HepG2 (cell line): ENCODE data around the gene BICRAL. TPM values are rescaled to one million over a fixed set of nuclear protein-coding genes. Genes with fewer than 3 reads are reported as not detected.
A peak's percentile ranks its signal among the peaks of the same experiment; 100 is the strongest.

Source experiments
- AKAP8 ChIP-seq: sonication (generic); formaldehyde crosslinking; IDR thresholded peaks from 2 replicates; pipeline ENCODE4 v1.5.1; 2020; ENCODE audit warnings: mild to moderate bottlenecking, missing genetic modification reagents
- CAMTA2 ChIP-seq: sonication (generic); formaldehyde crosslinking; IDR thresholded peaks from 2 replicates; pipeline ENCODE4 v1.4.0; 2020; ENCODE audit warnings: mild to moderate bottlenecking, missing genetic modification reagents, borderline replicate concordance
- DNMT3B ChIP-seq: conservative IDR thresholded peaks from 2 replicates; pipeline ENCODE4 v1.6.1; 2016; ENCODE audit warnings: missing biosample characterization, control low read depth
- DPF2 ChIP-seq: sonication (generic); formaldehyde crosslinking; IDR thresholded peaks from 2 replicates; pipeline ENCODE4 v1.4.0; 2020; ENCODE audit warnings: mild to moderate bottlenecking, low read depth, missing genetic modification reagents, borderline replicate concordance
- HNRNPH1 ChIP-seq: fragments of 200-400 bp; formaldehyde crosslinking; optimal IDR thresholded peaks from 2 replicates; pipeline ENCODE3; 2017; ENCODE audit warnings: mild to moderate bottlenecking, low read depth, low read length
- PAF1 ChIP-seq: IDR thresholded peaks from 2 replicates; pipeline ENCODE4 v1.6.1; 2016; ENCODE audit warnings: missing genetic modification reagents, missing compliant biosample characterization
- PAWR ChIP-seq: sonication (generic); formaldehyde crosslinking; IDR thresholded peaks from 2 replicates; pipeline ENCODE4 v1.4.0; 2020; ENCODE audit warnings: missing genetic modification reagents, mild to moderate bottlenecking, borderline replicate concordance
- PHB2 ChIP-seq: fragments of 450-650 bp; IDR thresholded peaks from 2 replicates; pipeline ENCODE4 v1.6.1; 2018; ENCODE audit not compliant: partially characterized antibody
- POGZ ChIP-seq: sonication (generic); formaldehyde crosslinking; IDR thresholded peaks from 2 replicates; pipeline ENCODE4 v1.4.0; 2020; ENCODE audit warnings: mild to moderate bottlenecking, missing genetic modification reagents
- RNF219 ChIP-seq: sonication (generic); formaldehyde crosslinking; IDR thresholded peaks from 2 replicates; pipeline ENCODE4 v1.5.0; 2020; ENCODE audit warnings: mild to moderate bottlenecking, missing genetic modification reagents
- SIX1 ChIP-seq: sonication (generic); formaldehyde crosslinking; IDR thresholded peaks from 2 replicates; pipeline ENCODE4 v1.4.0; 2020; ENCODE audit warnings: missing genetic modification reagents, borderline replicate concordance
- SNAPC2 ChIP-seq: sonication (generic); formaldehyde crosslinking; IDR thresholded peaks from 2 replicates; pipeline ENCODE4 v1.8.1; 2022; ENCODE audit warnings: mild to moderate bottlenecking, missing genetic modification reagents
- SUZ12 ChIP-seq: fragments of 150-350 bp; IDR thresholded peaks from 2 replicates; pipeline ENCODE4 v1.6.1; 2014; ENCODE audit warnings: low read depth, low read length
- YY1 ChIP-seq: IDR thresholded peaks from 2 replicates; pipeline ENCODE4 v1.6.1; 2011; ENCODE audit warnings: low read length, low read depth, moderate library complexity, mild to moderate bottlenecking; ENCODE audit not compliant: insufficient read depth, insufficient replicate concordance
- ZFP41 ChIP-seq: sonication (generic); formaldehyde crosslinking; IDR thresholded peaks from 2 replicates; pipeline ENCODE4 v1.4.0; 2020; ENCODE audit warnings: mild to moderate bottlenecking, missing genetic modification reagents, borderline replicate concordance
- ZFP62 ChIP-seq: sonication (generic); formaldehyde crosslinking; IDR thresholded peaks from 2 replicates; pipeline ENCODE4 v1.4.0; 2020; ENCODE audit warnings: missing genetic modification reagents
- ZFX ChIP-seq: sonication (generic); formaldehyde crosslinking; IDR thresholded peaks from 2 replicates; pipeline ENCODE4 v1.4.0; 2020; ENCODE audit warnings: mild to moderate bottlenecking, low read depth, missing genetic modification reagents, moderate library complexity
- ZMAT5 ChIP-seq: sonication (generic); formaldehyde crosslinking; IDR thresholded peaks from 2 replicates; pipeline ENCODE4 v1.5.0; 2020; ENCODE audit warnings: mild to moderate bottlenecking, low read depth, missing genetic modification reagents, borderline replicate concordance
- ZNF329 ChIP-seq: sonication (generic); formaldehyde crosslinking; IDR thresholded peaks from 2 replicates; pipeline ENCODE4 v1.9.0; 2021; ENCODE audit warnings: low read depth, mild to moderate bottlenecking, missing genetic modification reagents
- ZNF547 ChIP-seq: sonication (generic); formaldehyde crosslinking; IDR thresholded peaks from 2 replicates; pipeline ENCODE4 v1.5.1; 2020; ENCODE audit warnings: mild to moderate bottlenecking, missing genetic modification reagents
- ZNF567 ChIP-seq: sonication (generic); formaldehyde crosslinking; IDR thresholded peaks from 2 replicates; pipeline ENCODE4 v1.8.1; 2023; ENCODE audit warnings: mild to moderate bottlenecking, missing genetic modification reagents, borderline replicate concordance
- ZNF598 ChIP-seq: sonication (generic); formaldehyde crosslinking; IDR thresholded peaks from 2 replicates; pipeline ENCODE4 v1.5.1; 2020; ENCODE audit warnings: mild to moderate bottlenecking, missing genetic modification reagents, borderline replicate concordance
- ZNF710 ChIP-seq: sonication (generic); formaldehyde crosslinking; IDR thresholded peaks from 2 replicates; pipeline ENCODE4 v1.5.0; 2020; ENCODE audit warnings: mild to moderate bottlenecking, missing genetic modification reagents, borderline replicate concordance
- ZNF713 ChIP-seq: sonication (generic); formaldehyde crosslinking; IDR thresholded peaks from 2 replicates; pipeline ENCODE4 v1.4.0; 2020; ENCODE audit warnings: mild to moderate bottlenecking, missing genetic modification reagents
- ZNF761 ChIP-seq: sonication (generic); formaldehyde crosslinking; conservative IDR thresholded peaks from 2 replicates; pipeline ENCODE4 v1.4.0; 2020; ENCODE audit warnings: mild to moderate bottlenecking, missing genetic modification reagents
- ZNF776 ChIP-seq: sonication (generic); formaldehyde crosslinking; IDR thresholded peaks from 2 replicates; pipeline ENCODE4 v1.4.0; 2020; ENCODE audit warnings: mild to moderate bottlenecking, missing genetic modification reagents
- polyA plus RNA-seq, 8 experiments: library from polyadenylated mRNA; depleted of rRNA in 3 of 8; stranded (reverse) in 7 of 8; unstranded in 1 of 8; fragments of >200 nt; fragmentation: Illumina TruSeq in 4 of 8; extraction: Trizol in 4 of 8; gene quantifications; 2 replicates each; pipeline versions ENCODE4 v1.2.1 to v1.2.3, GENCODE V29; 2011 to 2016; ENCODE audit warnings: low read depth in 4 of 8, missing spikeins in 1 of 8, mixed read lengths in 1 of 8; ENCODE audit not compliant: insufficient read depth in 1 of 8
- total RNA-seq, 5 experiments: library from RNA; depleted of rRNA; stranded (reverse); fragments of >200 nt; fragmentation: Illumina TruSeq; extraction: Trizol; gene quantifications; 2 replicates each; pipeline ENCODE4 v1.2.3, GENCODE V29; 2016; ENCODE audit warnings: low read depth in 1 of 5

The BICRAL gene
- total and polyA plus RNA-seq, 2 of the 13 experiments (the other 11 are each of a cell fraction or from before 2014, with no cell fraction given) = 5.0 to 13.5 TPM

GRCh38 chr6:42879372-42880239 lies 97.8 kb downstream of the BICRAL start, which contains the start of gene RPL7L1 (continued):
- TF ChIP-seq ZFP41 (CRISPR knock-in tag) = no peak; the same call in 1 of the 2 replicates
- TF ChIP-seq SNAPC2 (CRISPR knock-in tag) = peak; percentile 67
- no peak for TF ChIP-seq ZMAT5 (CRISPR knock-in tag)
- no peak; the same call in 1 of the 2 replicates for TF ChIP-seq PAWR (CRISPR knock-in tag)
- no peak for TF ChIP-seq PHB2
- no peak; the same call in 1 of the 2 replicates for TF ChIP-seq DPF2 (CRISPR knock-in tag)
- TF ChIP-seq RNF219 (CRISPR knock-in tag) = no peak
- TF ChIP-seq SIX1 (CRISPR knock-in tag) = peak; percentile 11; the same call in 1 of the 2 replicates
- peak; percentile 47; the same call in 1 of the 2 replicates for TF ChIP-seq ZNF761 (CRISPR knock-in tag)
- no peak for TF ChIP-seq HNRNPH1
- TF ChIP-seq ZNF710 = peak; percentile 19; the same call in 1 of the 2 replicates
- TF ChIP-seq ZNF329 (CRISPR knock-in tag) = no peak; the same call in 1 of the 2 replicates
- TF ChIP-seq ZNF567 (CRISPR knock-in tag) = peak; percentile 86
- peak; percentile 96 for TF ChIP-seq ZFX
- TF ChIP-seq PAF1 (CRISPR knock-in tag) = no peak
- peak; percentile 94; the same call in 1 of the 2 replicates for TF ChIP-seq ZNF713 (CRISPR knock-in tag)
- no peak; the same call in 1 of the 2 replicates for TF ChIP-seq SUZ12
- TF ChIP-seq AKAP8 (CRISPR knock-in tag) = no peak
- peak; percentile 57; the same call in 1 of the 2 replicates for TF ChIP-seq ZNF598 (CRISPR knock-in tag)
- peak; percentile 94 for TF ChIP-seq YY1
- TF ChIP-seq ZNF776 (CRISPR knock-in tag) = 0 out of 2 replicates have a peak, but pooled peaks have one; percentile 55
- no peak; the same call in 1 of the 2 replicates for TF ChIP-seq DNMT3B (CRISPR knock-in tag)
- TF ChIP-seq ZFP62 (CRISPR knock-in tag) = no peak
- TF ChIP-seq CAMTA2 = peak; percentile 56; the same call in 1 of the 2 replicates
- peak; percentile 91 for TF ChIP-seq ZNF547 (CRISPR knock-in tag)
- peak; percentile 75; the same call in 1 of the 2 replicates for TF ChIP-seq POGZ (CRISPR knock-in tag)
